HG03025 (cell line): ENCODE measurements around the gene RTN4IP1.

Experiments used
- ATAC-seq: cut with Tn5 transposase; IDR thresholded peaks from one replicate; pipeline ENCODE4 v1.9.1; 2021; ENCODE audit warnings: mild to moderate bottlenecking, moderate library complexity; ENCODE audit not compliant: unreplicated experiment, low FRiP score

Gene RTN4IP1

DNA sequence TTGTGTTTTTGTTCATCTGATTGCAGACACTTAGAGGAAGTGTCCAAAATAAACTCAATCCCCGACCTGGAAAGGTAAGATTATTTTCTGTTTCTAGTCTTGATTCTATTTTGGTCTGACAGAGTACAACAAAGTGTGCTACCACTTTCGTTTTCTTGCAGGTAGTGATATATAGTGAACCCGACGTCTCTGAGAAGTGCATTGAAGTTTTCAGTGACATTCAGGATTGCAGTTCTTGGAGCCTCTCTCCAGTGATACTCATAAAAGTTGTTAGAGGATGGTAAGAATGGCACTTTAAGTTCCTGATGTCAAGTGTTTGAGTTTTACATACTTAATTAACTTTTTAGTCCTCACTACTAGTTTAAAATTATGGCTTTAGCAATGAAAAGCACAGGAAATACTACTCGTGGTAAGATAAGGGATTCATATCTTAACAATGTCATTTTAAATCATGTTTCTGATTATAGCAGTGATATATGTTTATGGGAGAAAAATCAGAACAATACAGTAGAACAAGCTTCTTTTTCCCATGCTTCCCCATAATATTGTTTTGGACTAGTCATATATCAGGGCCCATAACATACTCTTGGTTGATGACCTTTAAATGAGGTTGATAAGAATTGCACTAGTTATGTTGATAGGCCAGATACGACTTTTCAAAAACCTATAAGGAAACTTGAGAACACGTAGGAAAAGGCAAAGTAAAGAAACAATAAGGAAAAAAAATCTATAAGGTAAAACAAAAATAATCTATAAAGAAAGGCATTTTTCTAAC, 104.0 kb downstream of the RTN4IP1 start:
- peak; percentile 37 for ATAC-seq

- ATAC-seq: no peak
Observed at GRCh38 chr6:106522562-106523250, 106.6 kb downstream of the RTN4IP1 start.
